Measurements from ENCODE around the gene SLC30A2. TPM values are rescaled to one million over a fixed set of nuclear protein-coding genes. Genes with fewer than 3 reads are reported as not detected.
"Not testable (repeated sequence)": the region's sequence is repeated elsewhere in the genome, so short reads cannot be mapped to it uniquely, and the experiment has no call there.

Gene SLC30A2
- total RNA-seq (under 1 TPM; 0.24 to 0.87 TPM), polyA plus RNA-seq (ENCODE audit: insufficient read depth, low read depth, low replicate concordance) (1.0 TPM)
- long read RNA-seq, donor 1 = 0 reads
- long read RNA-seq, donor 2 = 0 reads

GRCh38 chr1:26045722-26046245, at the start of gene SLC30A2:
Gene SLC30A2, minus strand, starts transcription at chr1:26046118. Its CDS starts 222 bp downstream, at chr1:26045896.
- TF ChIP-seq CTCF (IDR thresholded peaks at IDR 0.05) (no peak), POLR2A (IDR thresholded peaks at IDR 0.05) (no peak)
- DNase-seq = no peak
- Histone ChIP-seq H3K27me3 (no peaks in the 10 kb centered on the region), H3K4me3 (peak within 1 kb of the TSS; percentile 32 to 47), H3K36me3 (ENCODE audit: low read depth, missing control alignments) (no peaks in the 10 kb centered on the region), H3K4me1 (peaks cover 15% of the 10 kb centered on the region), H3K9me3 (no peaks in the 10 kb centered on the region), H3K27ac (no peak within 1 kb of the TSS)
- WGBS, 2 donors = 0% methylated on average over 47 of the region's 62 CpGs; no CpG with 5 or more reads in 1 of the 2 donors
- intact Hi-C loops (cut with DNase I; ENCODE audit: low total_unique reads) = no loop called here

- TF ChIP-seq CTCF (IDR thresholded peaks at IDR 0.05) (no peak), POLR2A (IDR thresholded peaks at IDR 0.05) (no peak)
- 43 to 64% methylated on average over 12 to 17 of the region's 17 CpGs for WGBS, 2 donors
- H3K27ac ChIP-seq = no peak overlapping the region
- no peaks in the 10 kb centered on the region for H3K27me3 ChIP-seq
- H3K4me3 ChIP-seq = no peak overlapping the region
- H3K36me3 ChIP-seq (ENCODE audit: low read depth, missing control alignments) = no peaks in the 10 kb centered on the region
- peak; percentile 36 for DNase-seq
- no peaks in the 10 kb centered on the region for H3K9me3 ChIP-seq
- intact Hi-C loops (cut with DNase I; ENCODE audit: low total_unique reads) = no loop called here
- no peaks in the 10 kb centered on the region for H3K4me1 ChIP-seq
Observed at GRCh38 chr1:26094677-26095383, 48.9 kb upstream of the SLC30A2 start.

GRCh38 chr1:26094076-26094669, 48.3 kb upstream of the SLC30A2 start:
- no peak overlapping the region for H3K27ac ChIP-seq
- H3K36me3 ChIP-seq (ENCODE audit: low read depth, missing control alignments) = no peaks in the 10 kb centered on the region
- H3K9me3 ChIP-seq = no peaks in the 10 kb centered on the region
- intact Hi-C loops (cut with DNase I; ENCODE audit: low total_unique reads) = no loop called here
- no peaks in the 10 kb centered on the region for H3K4me1 ChIP-seq
- TF ChIP-seq POLR2A (IDR thresholded peaks at IDR 0.05) (no peak), CTCF (IDR thresholded peaks at IDR 0.05) (no peak)
- H3K27me3 ChIP-seq = no peaks in the 10 kb centered on the region
- no peak for DNase-seq
- 34 to 46% methylated on average over 11 of the region's 11 CpGs for WGBS, 2 donors
- H3K4me3 ChIP-seq = no peak overlapping the region

GRCh38 chr1:26093569-26093968, 47.7 kb upstream of the SLC30A2 start:
- H3K27ac ChIP-seq; H3K4me3 ChIP-seq; H3K27me3 ChIP-seq; H3K36me3 ChIP-seq (ENCODE audit: low read depth, missing control alignments); H3K4me1 ChIP-seq; H3K9me3 ChIP-seq; DNase-seq; intact Hi-C loops (cut with DNase I; ENCODE audit: low total_unique reads): not testable (repeated sequence)
- 47 to 54% methylated on average over 6 of the region's 6 CpGs for WGBS, 2 donors

GRCh38 chr1:26092422-26092821, 46.5 kb upstream of the SLC30A2 start:
- no peaks in the 10 kb centered on the region for H3K27me3 ChIP-seq
- intact Hi-C loops (cut with DNase I; ENCODE audit: low total_unique reads) = no loop called here
- 74 to 75% methylated on average over 6 to 7 of the region's 7 CpGs for WGBS, 2 donors
- H3K4me1 ChIP-seq = no peaks in the 10 kb centered on the region
- H3K36me3 ChIP-seq (ENCODE audit: low read depth, missing control alignments) = no peaks in the 10 kb centered on the region
- no peaks in the 10 kb centered on the region for H3K9me3 ChIP-seq
- no peak overlapping the region for H3K4me3 ChIP-seq
- no peak for DNase-seq
- no peak overlapping the region for H3K27ac ChIP-seq
- TF ChIP-seq POLR2A (IDR thresholded peaks at IDR 0.05) (no peak), CTCF (IDR thresholded peaks at IDR 0.05) (no peak)

Measured in testis (tissue), 5 donors.